HepG2 (cell line): ENCODE results near the gene PRKCE. TPM values are rescaled to one million over a fixed set of nuclear protein-coding genes. Genes with fewer than 3 reads are reported as not detected.

ENCODE experiments used
- CBX2 ChIP-seq, 2 experiments: fragments of 200-600 bp in 1 of 2; sonication (generic); formaldehyde crosslinking in 1 of 2; IDR thresholded peaks; 2 replicates each; pipeline versions ENCODE4 v1.7.0 to v1.8.1; 2018 to 2022; ENCODE audit warnings: low read depth in 2 of 2, low read length in 1 of 2, mild to moderate bottlenecking in 1 of 2, missing genetic modification reagents in 1 of 2
- CSRNP1 ChIP-seq: sonication (generic); formaldehyde crosslinking; IDR thresholded peaks from 2 replicates; pipeline ENCODE4 v1.8.1; 2023; ENCODE audit warnings: mild to moderate bottlenecking, missing genetic modification reagents
- GMEB2 ChIP-seq: IDR thresholded peaks from 2 replicates; pipeline ENCODE4 v1.6.1; 2016; ENCODE audit warnings: missing biosample characterization, missing genetic modification reagents, low read depth
- GTF3A ChIP-seq: sonication (generic); formaldehyde crosslinking; conservative IDR thresholded peaks from 2 replicates; pipeline ENCODE4 v1.4.0; 2020; ENCODE audit warnings: mild to moderate bottlenecking, missing genetic modification reagents
- HES4 ChIP-seq: sonication (generic); formaldehyde crosslinking; IDR thresholded peaks from 2 replicates; pipeline ENCODE4 v1.9.0; 2021; ENCODE audit warnings: mild to moderate bottlenecking, missing genetic modification reagents, borderline replicate concordance
- HNRNPL ChIP-seq: fragments of 200-400 bp; formaldehyde crosslinking; IDR thresholded peaks from 2 replicates; pipeline ENCODE4 v1.6.1; 2017; ENCODE audit warnings: mild to moderate bottlenecking, low read depth, low read length
- JDP2 ChIP-seq: sonication (generic); formaldehyde crosslinking; IDR thresholded peaks from 2 replicates; pipeline ENCODE4 v1.8.1; 2022; ENCODE audit warnings: missing genetic modification reagents, borderline replicate concordance
- MLLT10 ChIP-seq: sonication (generic); formaldehyde crosslinking; IDR thresholded peaks from 2 replicates; pipeline ENCODE4 v1.4.0; 2020; ENCODE audit warnings: missing genetic modification reagents
- RFX1 ChIP-seq: fragments of 450-650 bp; IDR thresholded peaks from 2 replicates; pipeline ENCODE4 v1.6.1; 2017
- SP1 ChIP-seq, 2 experiments: fragments of 450-650 bp in 1 of 2; sonication (generic) in 1 of 2; formaldehyde crosslinking in 1 of 2; IDR thresholded peaks; 2 replicates each; pipeline versions ENCODE4 v1.4.0 to v1.6.1; 2016 to 2020; ENCODE audit warnings: missing genetic modification reagents in 1 of 2
- TRAFD1 ChIP-seq: sonication (generic); formaldehyde crosslinking; IDR thresholded peaks from 2 replicates; pipeline ENCODE4 v1.5.1; 2020; ENCODE audit warnings: missing genetic modification reagents, mild to moderate bottlenecking, borderline replicate concordance
- ZBTB20 ChIP-seq: sonication (generic); formaldehyde crosslinking; IDR thresholded peaks from 2 replicates; pipeline ENCODE4 v1.8.1; 2023; ENCODE audit warnings: missing genetic modification reagents, low read depth, mild to moderate bottlenecking, borderline replicate concordance
- ZC3H4 ChIP-seq: sonication (generic); formaldehyde crosslinking; IDR thresholded peaks from 2 replicates; pipeline ENCODE4 v1.4.0; 2020; ENCODE audit warnings: missing genetic modification reagents, borderline replicate concordance
- ZNF329 ChIP-seq: sonication (generic); formaldehyde crosslinking; IDR thresholded peaks from 2 replicates; pipeline ENCODE4 v1.9.0; 2021; ENCODE audit warnings: low read depth, mild to moderate bottlenecking, missing genetic modification reagents
- ZNF510 ChIP-seq: sonication (generic); formaldehyde crosslinking; IDR thresholded peaks from 2 replicates; pipeline ENCODE4 v1.4.0; 2020; ENCODE audit warnings: low read depth, mild to moderate bottlenecking, missing genetic modification reagents
- ZNF569 ChIP-seq: sonication (generic); formaldehyde crosslinking; IDR thresholded peaks from 2 replicates; pipeline ENCODE4 v1.5.0; 2020; ENCODE audit warnings: mild to moderate bottlenecking, missing genetic modification reagents, moderate library complexity, borderline replicate concordance
- ZNF703 ChIP-seq: sonication (generic); formaldehyde crosslinking; IDR thresholded peaks from 2 replicates; pipeline ENCODE4 v1.5.1; 2020; ENCODE audit warnings: missing genetic modification reagents, mild to moderate bottlenecking, moderate library complexity, borderline replicate concordance
- ZNF709 ChIP-seq: sonication (generic); formaldehyde crosslinking; IDR thresholded peaks from 2 replicates; pipeline ENCODE4 v1.5.0; 2020; ENCODE audit warnings: mild to moderate bottlenecking, missing genetic modification reagents
- polyA plus RNA-seq, 8 experiments: library from polyadenylated mRNA; depleted of rRNA in 3 of 8; stranded (reverse) in 7 of 8; unstranded in 1 of 8; fragments of >200 nt; fragmentation: Illumina TruSeq in 4 of 8; extraction: Trizol in 4 of 8; gene quantifications; 2 replicates each; pipeline versions ENCODE4 v1.2.1 to v1.2.3, GENCODE V29; 2011 to 2016; ENCODE audit warnings: low read depth in 4 of 8, missing spikeins in 1 of 8, mixed read lengths in 1 of 8; ENCODE audit not compliant: insufficient read depth in 1 of 8
- total RNA-seq, 5 experiments: library from RNA; depleted of rRNA; stranded (reverse); fragments of >200 nt; fragmentation: Illumina TruSeq; extraction: Trizol; gene quantifications; 2 replicates each; pipeline ENCODE4 v1.2.3, GENCODE V29; 2016; ENCODE audit warnings: low read depth in 1 of 5
- TF ChIP-seq, protein P1 (sequence below): sonication (generic); formaldehyde crosslinking; IDR thresholded peaks from 2 replicates; pipeline ENCODE4 v1.4.0; 2020; ENCODE audit warnings: missing genetic modification reagents, mild to moderate bottlenecking, borderline replicate concordance

Gene PRKCE
- total and polyA plus RNA-seq, 2 of the 13 experiments (the other 11 are each of a cell fraction or from before 2014, with no cell fraction given), result 1.0 to 3.9 TPM

- TF ChIP-seq, protein P1, sequence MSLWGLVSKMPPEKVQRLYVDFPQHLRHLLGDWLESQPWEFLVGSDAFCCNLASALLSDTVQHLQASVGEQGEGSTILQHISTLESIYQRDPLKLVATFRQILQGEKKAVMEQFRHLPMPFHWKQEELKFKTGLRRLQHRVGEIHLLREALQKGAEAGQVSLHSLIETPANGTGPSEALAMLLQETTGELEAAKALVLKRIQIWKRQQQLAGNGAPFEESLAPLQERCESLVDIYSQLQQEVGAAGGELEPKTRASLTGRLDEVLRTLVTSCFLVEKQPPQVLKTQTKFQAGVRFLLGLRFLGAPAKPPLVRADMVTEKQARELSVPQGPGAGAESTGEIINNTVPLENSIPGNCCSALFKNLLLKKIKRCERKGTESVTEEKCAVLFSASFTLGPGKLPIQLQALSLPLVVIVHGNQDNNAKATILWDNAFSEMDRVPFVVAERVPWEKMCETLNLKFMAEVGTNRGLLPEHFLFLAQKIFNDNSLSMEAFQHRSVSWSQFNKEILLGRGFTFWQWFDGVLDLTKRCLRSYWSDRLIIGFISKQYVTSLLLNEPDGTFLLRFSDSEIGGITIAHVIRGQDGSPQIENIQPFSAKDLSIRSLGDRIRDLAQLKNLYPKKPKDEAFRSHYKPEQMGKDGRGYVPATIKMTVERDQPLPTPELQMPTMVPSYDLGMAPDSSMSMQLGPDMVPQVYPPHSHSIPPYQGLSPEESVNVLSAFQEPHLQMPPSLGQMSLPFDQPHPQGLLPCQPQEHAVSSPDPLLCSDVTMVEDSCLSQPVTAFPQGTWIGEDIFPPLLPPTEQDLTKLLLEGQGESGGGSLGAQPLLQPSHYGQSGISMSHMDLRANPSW (CRISPR knock-in tag), result no peak
- TF ChIP-seq CSRNP1 (no peak; the same call in 1 of the 2 replicates), ZNF329 (0 out of 2 replicates have a peak, but pooled peaks have one; percentile 25), CBX2 (IDR thresholded peaks at IDR 0.05; ENCODE audit: low read depth, low read length) (no peak), CBX2 (CRISPR knock-in tag; IDR thresholded peaks at IDR 0.05; ENCODE audit: low read depth) (no peak), MLLT10 (no peak), HES4 (CRISPR knock-in tag) (no peak), ZNF569 (CRISPR knock-in tag) (no peak), TRAFD1 (no peak), GTF3A (CRISPR knock-in tag) (no peak), ZNF703 (CRISPR knock-in tag) (no peak), ZC3H4 (CRISPR knock-in tag) (no peak), JDP2 (peak; percentile 45; the same call in 1 of the 2 replicates), ZBTB20 (CRISPR knock-in tag) (peak; percentile 79; the same call in 1 of the 2 replicates), GMEB2 (CRISPR knock-in tag) (no peak), ZNF510 (CRISPR knock-in tag) (peak; percentile 74; the same call in 1 of the 2 replicates), SP1 (IDR thresholded peaks at IDR 0.05) (no peak), SP1 (CRISPR knock-in tag; IDR thresholded peaks at IDR 0.05) (peak; percentile 49; the same call in 1 of the 2 replicates), HNRNPL (no peak), ZNF709 (0 out of 2 replicates have a peak, but pooled peaks have one; percentile 32), RFX1 (no peak)
Measured at GRCh38 chr2:45650851-45651414, 542 bp upstream of the PRKCE start (continued).
